Esophagus (tissue), 2 donors: ENCODE measurements around the gene CHCHD3. TPM values are rescaled to one million over a fixed set of nuclear protein-coding genes. Genes with fewer than 3 reads are reported as not detected.
A peak's percentile ranks its signal among the peaks of the same experiment; 100 is the strongest.

Source experiments
- H3K27ac ChIP-seq, 2 donors: one replicate each; pipeline ENCODE4 v1.5.1; 2013; ENCODE audit warnings: low read depth in 2 of 2, mild to moderate bottlenecking in 2 of 2, inconsistent platforms in 1 of 2, low read length in 1 of 2, moderate library complexity in 1 of 2
- H3K27me3 ChIP-seq, 2 donors: one replicate each; pipeline ENCODE4 v1.6.1; 2013; ENCODE audit warnings: low read length in 2 of 2, control low read depth in 1 of 2, mild to moderate bottlenecking in 1 of 2; ENCODE audit not compliant: insufficient read depth in 2 of 2, control insufficient read depth in 1 of 2
- H3K36me3 ChIP-seq, 2 donors: one replicate each; pipeline ENCODE4 v1.6.1; 2013; ENCODE audit warnings: low read length in 1 of 2; ENCODE audit not compliant: control insufficient read depth in 2 of 2, insufficient read depth in 2 of 2
- H3K4me1 ChIP-seq, 2 donors: one replicate each; pipeline ENCODE4 v1.6.1; 2013; ENCODE audit warnings: low read length in 1 of 2; ENCODE audit not compliant: control insufficient read depth in 2 of 2, insufficient read depth in 2 of 2
- H3K4me3 ChIP-seq, 2 donors: one replicate each; pipeline ENCODE4 v1.5.1; 2013; ENCODE audit warnings: low read length in 2 of 2, mild to moderate bottlenecking in 2 of 2, low read depth in 1 of 2, moderate library complexity in 1 of 2
- H3K9me3 ChIP-seq, 2 donors: one replicate each; pipeline ENCODE4 v1.6.1; 2013; ENCODE audit warnings: mild to moderate bottlenecking in 2 of 2, low read depth in 1 of 2, low read length in 1 of 2, moderate library complexity in 1 of 2; ENCODE audit not compliant: control insufficient read depth in 2 of 2, insufficient read depth in 1 of 2
- WGBS, 2 donors: extraction: QIAGEN DNeasy Blood & Tissue Kit; methylation state at CpG; one replicate each; pipeline ENCODE4 v1.1.7; 2013; 5-methylcytosine and 5-hydroxymethylcytosine counted together
- polyA plus RNA-seq, 2 donors: library from polyadenylated mRNA; stranded (reverse); fragments of 200-250 nt; gene quantifications; one replicate each; pipeline ENCODE4 v1.2.3, GENCODE V29; 2013
- donor health status: healthy with polysubstance abuse.
- donor health status: Bipolar disorder and iron deficiency.

The CHCHD3 gene
- polyA plus RNA-seq, result 10 to 100 TPM in 1 of 2 donors, 1 to 10 TPM in 1; 7.4 to 29.0 TPM

DNA sequence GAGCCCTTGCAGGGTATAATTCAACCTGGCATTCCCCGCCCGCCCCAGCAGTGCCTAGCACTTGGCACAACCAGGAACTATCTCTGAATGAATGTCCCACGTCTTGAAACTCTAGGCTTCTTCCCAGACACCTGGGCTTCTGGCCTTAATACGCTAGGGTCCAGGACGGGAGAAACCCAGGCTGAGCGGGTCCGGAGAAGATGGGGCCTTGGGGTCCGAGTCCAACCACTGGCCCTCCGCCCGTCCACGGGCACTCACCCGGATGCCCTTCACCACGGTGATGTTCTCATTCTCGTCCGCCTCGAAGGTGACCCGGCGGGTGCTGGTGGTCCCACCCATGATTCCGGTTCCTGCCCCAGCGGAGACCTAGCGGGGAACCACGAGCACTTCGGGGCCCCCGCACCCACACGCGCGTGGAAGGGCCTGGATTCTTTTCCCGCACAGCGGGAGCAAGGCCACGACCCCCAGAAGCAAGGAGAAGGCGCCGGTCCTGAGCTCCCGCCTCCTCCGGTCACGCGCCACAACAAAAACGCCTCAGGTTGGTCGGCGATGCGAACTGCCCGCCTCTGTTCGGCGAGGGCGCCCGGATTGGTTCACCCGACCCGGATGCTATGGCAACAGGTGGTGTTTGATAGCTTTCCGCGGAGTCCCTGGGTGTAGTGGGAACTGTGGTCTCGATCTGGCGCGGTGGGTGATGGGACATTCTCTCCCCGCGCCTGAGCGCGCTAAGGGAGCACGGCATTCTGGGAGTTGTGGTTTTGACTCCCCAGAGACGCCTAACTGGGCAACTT lies at the start of gene CHCHD3:
TSS of gene CHCHD3 (minus strand) at position 492 of the 791 bp plus-strand sequence. CDS start at position 339, 153 bp downstream.
- WGBS, 2 donors, result 0% methylated on average over 58 of the region's 58 CpGs
- H3K4me3 ChIP-seq, result peak within 1 kb of the TSS; percentile 87 to 94
- H3K9me3 ChIP-seq, result no peaks in the 10 kb centered on the region
- H3K36me3 ChIP-seq, result no peaks in the 10 kb centered on the region
- peak within 1 kb of the TSS; percentile 80 to 87 for H3K27ac ChIP-seq
- no peaks in the 10 kb centered on the region for H3K27me3 ChIP-seq
- peaks cover 2 to 3% of the 10 kb centered on the region in 2 donors for H3K4me1 ChIP-seq

DNA sequence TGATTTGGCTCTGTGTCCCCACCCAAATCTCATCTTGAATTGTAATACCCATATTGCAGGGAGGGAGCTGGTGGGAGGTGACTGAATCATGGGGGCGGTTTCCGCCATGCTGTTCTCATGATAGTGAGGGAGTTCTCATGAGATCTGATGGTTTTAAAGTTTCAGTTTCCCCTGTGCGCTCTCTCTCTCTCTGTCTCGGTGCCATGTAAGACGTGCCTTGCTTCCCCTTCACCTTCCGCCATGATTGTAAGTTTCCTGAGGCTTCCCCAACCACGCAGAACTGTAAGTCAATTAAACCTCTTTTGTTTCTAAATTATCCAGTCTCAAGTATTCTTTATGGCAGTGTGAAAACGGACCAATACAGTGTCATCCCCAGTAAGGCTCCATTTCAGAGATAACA lies 48.3 kb upstream of the CHCHD3 start:
- WGBS, 2 donors, result 91 to 96% methylated on average over 8 of the region's 8 CpGs
- Histone ChIP-seq H3K27me3 (no peaks in the 10 kb centered on the region), H3K9me3 (no peaks in the 10 kb centered on the region), H3K36me3 (no peaks in the 10 kb centered on the region), H3K27ac (no peak overlapping the region), H3K4me3 (no peak overlapping the region), H3K4me1 (no peaks in the 10 kb centered on the region)

DNA sequence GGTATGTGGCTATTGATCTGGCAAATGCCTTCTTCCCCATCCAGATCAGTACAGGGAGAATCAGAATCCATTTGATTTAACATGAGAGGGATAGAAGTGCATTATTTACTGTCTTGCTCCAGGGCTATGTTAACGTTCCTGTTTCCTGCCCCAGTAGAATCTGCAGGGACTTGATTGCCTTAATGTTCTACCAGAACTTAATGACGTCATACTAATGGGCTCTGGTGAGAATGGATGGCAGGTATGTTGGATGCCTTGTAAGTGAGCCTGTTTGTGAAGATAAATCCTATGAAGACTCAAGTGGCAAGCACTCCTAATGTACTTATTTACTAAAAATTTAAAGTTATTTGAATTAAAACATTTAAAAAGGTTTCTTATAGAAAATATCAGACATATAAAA lies 44.5 kb upstream of the CHCHD3 start:
- WGBS, 2 donors, result 21 to 22% methylated on average over 2 of the region's 2 CpGs

DNA sequence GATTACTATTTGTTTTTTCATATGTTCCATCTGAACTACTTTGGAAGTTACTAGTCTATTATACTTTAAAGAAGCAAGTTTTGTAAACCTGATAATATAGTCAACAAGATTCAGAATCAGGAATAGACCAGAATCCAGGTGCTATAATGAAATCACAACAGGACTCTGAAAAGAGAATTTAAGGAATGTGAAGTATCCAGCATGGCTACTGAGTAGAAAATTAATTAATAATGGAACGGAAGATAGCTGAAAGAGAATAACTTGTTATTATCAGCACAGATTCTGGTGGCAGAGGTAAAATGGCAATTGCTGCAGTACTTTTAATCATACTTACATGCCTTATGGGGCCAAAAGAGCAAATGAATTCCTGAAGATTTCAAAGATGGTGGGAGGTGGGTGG lies 43.1 kb upstream of the CHCHD3 start:
- Histone ChIP-seq H3K36me3 (no peaks in the 10 kb centered on the region), H3K4me1 (no peaks in the 10 kb centered on the region), H3K9me3 (no peaks in the 10 kb centered on the region), H3K27ac (no peak overlapping the region), H3K4me3 (no peak overlapping the region), H3K27me3 (no peaks in the 10 kb centered on the region)
- WGBS, 2 donors, result 0% methylated on average over 1 of the region's 1 CpG

More for the DNA sequence above, 44.5 kb upstream of the CHCHD3 start:
- no peaks in the 10 kb centered on the region for H3K27me3 ChIP-seq
- no peaks in the 10 kb centered on the region for H3K36me3 ChIP-seq
- H3K4me3 ChIP-seq, result no peak overlapping the region
- H3K9me3 ChIP-seq, result no peaks in the 10 kb centered on the region
- H3K4me1 ChIP-seq, result no peaks in the 10 kb centered on the region
- H3K27ac ChIP-seq, result no peak overlapping the region

- Histone ChIP-seq H3K4me1 (peaks cover 0 to 3% of the 10 kb centered on the region in 2 donors), H3K4me3 (no peak overlapping the region), H3K9me3 (no peaks in the 10 kb centered on the region), H3K27me3 (no peaks in the 10 kb centered on the region), H3K36me3 (no peaks in the 10 kb centered on the region), H3K27ac (no peak overlapping the region)
- whole genome bisulfite sequencing, 2 donors, result 73 to 79% methylated on average over 7 of the region's 7 CpGs
Observed at GRCh38 chr7:133121175-133121844, 39.4 kb upstream of the CHCHD3 start.

- Histone ChIP-seq H3K27ac (no peak overlapping the region), H3K27me3 (no peaks in the 10 kb centered on the region), H3K9me3 (no peaks in the 10 kb centered on the region), H3K4me1 (peaks cover 0 to 3% of the 10 kb centered on the region in 2 donors), H3K36me3 (no peaks in the 10 kb centered on the region), H3K4me3 (no peak overlapping the region)
Observed at GRCh38 chr7:133119067-133119466, 37.2 kb upstream of the CHCHD3 start.

GRCh38 chr7:133118261-133118660 lies 36.4 kb upstream of the CHCHD3 start:
- no peak overlapping the region for H3K4me3 ChIP-seq
- no peaks in the 10 kb centered on the region for H3K36me3 ChIP-seq
- 52 to 64% methylated on average over 5 of the region's 5 CpGs for whole genome bisulfite sequencing, 2 donors
- H3K4me1 ChIP-seq, result peaks cover 0 to 3% of the 10 kb centered on the region in 2 donors
- H3K27ac ChIP-seq, result no peak overlapping the region
- H3K27me3 ChIP-seq, result no peaks in the 10 kb centered on the region
- H3K9me3 ChIP-seq, result no peaks in the 10 kb centered on the region

GRCh38 chr7:133117452-133117851 lies 35.6 kb upstream of the CHCHD3 start:
- 53 to 67% methylated on average over 5 of the region's 5 CpGs for WGBS, 2 donors
- no peak overlapping the region for H3K27ac ChIP-seq
- H3K36me3 ChIP-seq, result no peaks in the 10 kb centered on the region
- H3K9me3 ChIP-seq, result no peaks in the 10 kb centered on the region
- H3K4me3 ChIP-seq, result no peak overlapping the region
- peaks cover 0 to 3% of the 10 kb centered on the region in 2 donors for H3K4me1 ChIP-seq
- no peaks in the 10 kb centered on the region for H3K27me3 ChIP-seq

GRCh38 chr7:133115596-133115995 lies 33.7 kb upstream of the CHCHD3 start:
- H3K4me3 ChIP-seq, result no peak overlapping the region
- no peak overlapping the region for H3K27ac ChIP-seq
- no peaks in the 10 kb centered on the region for H3K9me3 ChIP-seq
- no peaks in the 10 kb centered on the region for H3K36me3 ChIP-seq
- 58 to 62% methylated on average over 3 of the region's 3 CpGs for WGBS, 2 donors
- H3K27me3 ChIP-seq, result no peaks in the 10 kb centered on the region
- peaks cover 0 to 3% of the 10 kb centered on the region in 2 donors for H3K4me1 ChIP-seq
